SU-DHL-6 (cell line): ENCODE results near the gene TCF12.
"Not testable (repeated sequence)": the region's sequence is repeated elsewhere in the genome, so short reads cannot be mapped to it uniquely, and the experiment has no call there.

ENCODE experiments used
- H2AFZ ChIP-seq: fragments of 200-600 bp; sonication (generic); 2 replicates; pipeline ENCODE4 v1.6.1; 2014; ENCODE audit warnings: low read depth, mild to moderate bottlenecking, moderate library complexity, mixed read lengths, antibody characterized with exemption, low read length; ENCODE audit not compliant: severe bottlenecking
- H3F3A ChIP-seq: fragments of 200-600 bp; shearing (Covaris generic); 2 replicates; pipeline ENCODE4 v1.6.0; 2016; ENCODE audit warnings: antibody characterized with exemption, mild to moderate bottlenecking; ENCODE audit not compliant: insufficient read depth
- H3K27ac ChIP-seq: fragments of 200-600 bp; sonication (generic); 2 replicates; pipeline ENCODE4 v1.5.1; 2016; ENCODE audit warnings: low read depth, mild to moderate bottlenecking, low read length, moderate library complexity, mixed read lengths
- H3K27me3 ChIP-seq: fragments of 200-600 bp; sonication (generic), shearing (Covaris generic); 2 replicates; pipeline ENCODE4 v1.6.0; 2014; ENCODE audit warnings: mild to moderate bottlenecking, low read length
- H3K36me3 ChIP-seq: fragments of 200-600 bp; sonication (generic); 2 replicates; pipeline ENCODE4 v1.6.1; 2014; ENCODE audit warnings: mild to moderate bottlenecking, low read length, mixed read lengths
- H3K4me2 ChIP-seq: fragments of 300-600, 200-600 bp; shearing (Covaris generic), sonication (generic); 2 replicates; pipeline ENCODE4 v1.6.0; 2014; ENCODE audit warnings: low read length, low read depth, mild to moderate bottlenecking; ENCODE audit not compliant: poor library complexity, severe bottlenecking
- H3K4me3 ChIP-seq: fragments of 200-600 bp; sonication (generic); 2 replicates; pipeline ENCODE4 v1.5.1; 2014; ENCODE audit warnings: antibody characterized with exemption, low read length, mild to moderate bottlenecking, mixed read lengths; ENCODE audit not compliant: insufficient read depth, poor library complexity, severe bottlenecking
- H3K79me2 ChIP-seq: fragments of 200-600 bp; sonication (generic); 2 replicates; pipeline ENCODE4 v1.6.1; 2014; ENCODE audit warnings: mild to moderate bottlenecking, low read length, moderate library complexity; ENCODE audit not compliant: insufficient read depth
- H3K9ac ChIP-seq: fragments of 200-600 bp; sonication (generic); 2 replicates; pipeline ENCODE4 v1.7.0; 2014; ENCODE audit warnings: mild to moderate bottlenecking, low read length
- H3K9me2 ChIP-seq: fragments of 200-600 bp; sonication (generic); replicated peaks from 2 replicates; pipeline ENCODE4 v1.6.1; 2014; ENCODE audit warnings: low read length; ENCODE audit not compliant: insufficient read depth
- H3K9me3 ChIP-seq: fragments of 200-600 bp; sonication (generic); 2 replicates; pipeline ENCODE4 v1.6.1; 2014; ENCODE audit warnings: low read length, mixed read lengths; ENCODE audit not compliant: insufficient read depth
- H4K20me1 ChIP-seq: fragments of 200-600 bp; sonication (generic); 2 replicates; pipeline ENCODE4 v1.6.1; 2014; ENCODE audit warnings: low read depth, mild to moderate bottlenecking, antibody characterized with exemption, low read length, moderate library complexity, mixed read lengths
- EZH2phosphoT487 ChIP-seq: fragments of 200-600 bp; sonication (generic), shearing (Covaris generic); conservative IDR thresholded peaks from 2 replicates; pipeline ENCODE4 v1.6.1; 2018; ENCODE audit warnings: mild to moderate bottlenecking, antibody characterized with exemption, low read length, moderate library complexity, mixed read lengths
- TF ChIP-seq, protein P1 (sequence below): fragments of 200-600 bp; sonication (generic); IDR thresholded peaks from one replicate; pipeline ENCODE4 v1.5.1; 2017; ENCODE audit warnings: antibody characterized with exemption, mild to moderate bottlenecking, low read length, moderate library complexity; ENCODE audit not compliant: insufficient read depth, poor library complexity, severe bottlenecking

TCF12 gene

GRCh38 chr15:57003418-57003817, 85.0 kb downstream of the TCF12 start:
- H3K27ac ChIP-seq: no peak overlapping the region
- no peak overlapping the region for H3K4me3 ChIP-seq
- no peaks in the 10 kb centered on the region; the same call in 1 of the 2 replicates for H3K79me2 ChIP-seq
- H3K36me3 ChIP-seq: no peaks in the 10 kb centered on the region
- H3K4me2 ChIP-seq: no peak overlapping the region
- H3K9ac ChIP-seq: no peak overlapping the region
- H3K27me3 ChIP-seq: no peaks in the 10 kb centered on the region
- no peak overlapping the region for H2AFZ ChIP-seq
- H4K20me1 ChIP-seq: no peaks in the 10 kb centered on the region
- H3K9me2 ChIP-seq: no peaks in the 10 kb centered on the region
- TF ChIP-seq, protein P1, sequence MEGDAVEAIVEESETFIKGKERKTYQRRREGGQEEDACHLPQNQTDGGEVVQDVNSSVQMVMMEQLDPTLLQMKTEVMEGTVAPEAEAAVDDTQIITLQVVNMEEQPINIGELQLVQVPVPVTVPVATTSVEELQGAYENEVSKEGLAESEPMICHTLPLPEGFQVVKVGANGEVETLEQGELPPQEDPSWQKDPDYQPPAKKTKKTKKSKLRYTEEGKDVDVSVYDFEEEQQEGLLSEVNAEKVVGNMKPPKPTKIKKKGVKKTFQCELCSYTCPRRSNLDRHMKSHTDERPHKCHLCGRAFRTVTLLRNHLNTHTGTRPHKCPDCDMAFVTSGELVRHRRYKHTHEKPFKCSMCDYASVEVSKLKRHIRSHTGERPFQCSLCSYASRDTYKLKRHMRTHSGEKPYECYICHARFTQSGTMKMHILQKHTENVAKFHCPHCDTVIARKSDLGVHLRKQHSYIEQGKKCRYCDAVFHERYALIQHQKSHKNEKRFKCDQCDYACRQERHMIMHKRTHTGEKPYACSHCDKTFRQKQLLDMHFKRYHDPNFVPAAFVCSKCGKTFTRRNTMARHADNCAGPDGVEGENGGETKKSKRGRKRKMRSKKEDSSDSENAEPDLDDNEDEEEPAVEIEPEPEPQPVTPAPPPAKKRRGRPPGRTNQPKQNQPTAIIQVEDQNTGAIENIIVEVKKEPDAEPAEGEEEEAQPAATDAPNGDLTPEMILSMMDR: no peak
- TF ChIP-seq EZH2phosphoT487: no peak
- H3F3A ChIP-seq: no peaks in the 10 kb centered on the region
- H3K9me3 ChIP-seq: no peaks in the 10 kb centered on the region

DNA sequence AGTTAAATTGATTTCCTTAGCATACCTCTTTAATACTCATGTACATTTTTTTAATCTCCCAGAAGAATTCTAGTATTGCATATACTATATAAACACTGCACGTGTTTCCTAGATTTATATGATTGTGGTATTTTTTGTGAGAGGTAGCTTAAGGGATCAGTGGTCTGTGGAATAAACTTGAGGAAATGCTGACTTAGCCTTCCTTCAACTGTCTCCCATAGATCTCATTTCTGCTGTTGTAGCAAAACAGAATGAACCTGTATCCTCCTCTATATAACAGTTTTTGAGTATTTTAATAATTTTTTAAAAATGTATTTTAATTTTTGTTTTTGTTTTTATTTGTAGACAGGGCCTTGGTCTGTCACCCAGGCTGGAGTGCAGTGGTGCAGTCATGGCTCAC, 86.8 kb downstream of the TCF12 start:
- no peaks in the 10 kb centered on the region for H3K9me2 ChIP-seq
- no peak overlapping the region for H3K4me2 ChIP-seq
- H3K9me3 ChIP-seq: no peaks in the 10 kb centered on the region
- H4K20me1 ChIP-seq: no peaks in the 10 kb centered on the region
- H3K4me3 ChIP-seq: no peak overlapping the region
- no peaks in the 10 kb centered on the region; the same call in 1 of the 2 replicates for H3K79me2 ChIP-seq
- H3K27ac ChIP-seq: no peak overlapping the region
- H3K27me3 ChIP-seq: no peaks in the 10 kb centered on the region
- no peak overlapping the region for H3K9ac ChIP-seq
- no peak for TF ChIP-seq EZH2phosphoT487
- TF ChIP-seq, protein P1: no peak
- no peaks in the 10 kb centered on the region for H3K36me3 ChIP-seq
- no peaks in the 10 kb centered on the region for H3F3A ChIP-seq
- H2AFZ ChIP-seq: no peak overlapping the region

GRCh38 chr15:57007797-57008196, 89.4 kb downstream of the TCF12 start:
- H3K9me2 ChIP-seq, H3K79me2 ChIP-seq, H3K36me3 ChIP-seq, H3K27ac ChIP-seq, H3K4me3 ChIP-seq, H2AFZ ChIP-seq, H3K9me3 ChIP-seq, H3K9ac ChIP-seq, H4K20me1 ChIP-seq, H3K4me2 ChIP-seq, H3K27me3 ChIP-seq, H3F3A ChIP-seq: not testable (repeated sequence)

- H3K79me2 ChIP-seq: peaks cover 6% of the 10 kb centered on the region; the same call in 1 of the 2 replicates
Measured at GRCh38 chr15:57010724-57011123, 92.3 kb downstream of the TCF12 start.

More at GRCh38 chr15:57010724-57011123, 92.3 kb downstream of the TCF12 start:
- Histone ChIP-seq H2AFZ (no peak overlapping the region), H3K36me3 (no peaks in the 10 kb centered on the region), H3K4me3 (no peak overlapping the region), H3K9ac (no peak overlapping the region), H4K20me1 (no peaks in the 10 kb centered on the region), H3K9me3 (no peaks in the 10 kb centered on the region), H3K4me2 (no peak overlapping the region), H3F3A (no peaks in the 10 kb centered on the region), H3K27ac (no peak overlapping the region), H3K9me2 (no peaks in the 10 kb centered on the region), H3K27me3 (no peaks in the 10 kb centered on the region)
- TF ChIP-seq, protein P1: no peak
- TF ChIP-seq EZH2phosphoT487: no peak
